Sigmoid colon (tissue), 7 donors: ENCODE measurements around the gene SYPL2. TPM values are rescaled to one million over a fixed set of nuclear protein-coding genes. Genes with fewer than 3 reads are reported as not detected.

Experiments used
- DNase-seq: peaks from one replicate; pipeline ENCODE4 v3.0.0-alpha.2; 2019
- H3K27ac ChIP-seq, 4 donors: fragments of 200-600 bp; sonication (generic); one replicate each; pipeline ENCODE4 v1.5.1; 2016 to 2019; ENCODE audit warnings: mild to moderate bottlenecking in 1 of 4
- H3K27me3 ChIP-seq, 3 donors: fragments of 200-600 bp; sonication (generic); one replicate each; pipeline ENCODE4 v1.5.1; 2019; ENCODE audit warnings: mild to moderate bottlenecking in 1 of 3
- H3K36me3 ChIP-seq, 4 donors: fragments of 200-600 bp; sonication (generic); one replicate each; pipeline ENCODE4 v1.5.1; 2016 to 2019
- H3K4me1 ChIP-seq, 4 donors: fragments of 200-600 bp; sonication (generic); one replicate each; pipeline ENCODE4 v1.5.1; 2017 to 2019
- H3K4me3 ChIP-seq, 4 donors: fragments of 200-600 bp; sonication (generic); one replicate each; pipeline ENCODE4 v1.5.1; 2017 to 2019; ENCODE audit warnings: mild to moderate bottlenecking in 2 of 4, moderate library complexity in 1 of 4
- H3K9me3 ChIP-seq, 4 donors: fragments of 200-600 bp in 3 of 4; sonication (generic) in 3 of 4; one replicate each; pipeline versions ENCODE4 v1.5.1 to v1.6.1; 2013 to 2019
- EP300 ChIP-seq, 4 donors: sonication (generic); formaldehyde crosslinking; IDR thresholded peaks; one replicate each; pipeline ENCODE4 v1.6.1; 2017; ENCODE audit warnings: antibody characterized with exemption in 4 of 4
- POLR2A ChIP-seq, 2 donors: fragments of 450-650 bp; IDR thresholded peaks; one replicate each; pipeline ENCODE4 v1.6.1; 2016; ENCODE audit warnings: antibody characterized with exemption in 2 of 2, mild to moderate bottlenecking in 2 of 2, moderate library complexity in 2 of 2
- WGBS, 2 donors: extraction: QIAGEN DNeasy Blood & Tissue Kit; methylation state at CpG; one replicate each; pipeline ENCODE4 v1.1.7; 2013; 5-methylcytosine and 5-hydroxymethylcytosine counted together
- intact Hi-C: fragments of 100-400 bp; cut with DNase I; formaldehyde crosslinking; loops from one replicate; pipeline ENCODE4 v1.15.1; 2023
- polyA plus RNA-seq, 3 donors: library from polyadenylated mRNA; stranded (reverse); fragments of 200-250 nt; gene quantifications; one replicate each; pipeline ENCODE4 v1.2.3, GENCODE V29; 2013
- total RNA-seq, 4 donors: library from RNA; depleted of rRNA; stranded (reverse); fragments of >200 nt; gene quantifications; one replicate each; pipeline ENCODE4 v1.1.0, GENCODE V29; 2016
- donor health status: healthy with polysubstance abuse.
- donor health status: Bipolar disorder and iron deficiency.
- donor health status: healthy.

Gene SYPL2
- total and polyA plus RNA-seq, 7 donors = under 0.01 to 6.9 (median 2.1) TPM; not detected in 1

DNA sequence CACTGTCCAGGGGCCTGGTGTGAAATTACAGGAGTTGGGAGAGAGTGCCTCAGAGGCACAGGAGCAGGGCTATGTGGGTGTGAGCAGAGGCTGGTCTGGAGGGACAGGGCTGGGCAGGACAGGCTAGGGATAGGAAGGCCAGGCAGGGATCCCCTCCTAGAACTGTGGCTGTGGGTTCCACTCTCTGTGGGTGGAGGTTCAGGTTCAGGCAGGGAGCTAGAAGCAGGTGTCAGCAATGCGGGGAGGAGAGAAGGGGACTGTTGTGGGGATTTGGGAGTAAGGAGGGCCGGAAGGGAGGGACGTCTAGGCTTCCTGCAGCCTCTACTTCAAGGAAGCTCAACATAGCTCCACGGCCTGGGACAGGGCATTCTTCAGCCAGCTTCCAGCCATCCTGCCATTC lies 65.0 kb downstream of the SYPL2 start:
- no peaks in the 10 kb centered on the region for H3K36me3 ChIP-seq
- H3K27ac ChIP-seq = no peak overlapping the region
- no peaks in the 10 kb centered on the region for H3K27me3 ChIP-seq
- no peaks in the 10 kb centered on the region for H3K9me3 ChIP-seq
- no peak overlapping the region for H3K4me3 ChIP-seq
- WGBS, 2 donors = 87 to 89% methylated on average over 4 of the region's 4 CpGs
- peaks cover 0 to 37% (median 30%) of the 10 kb centered on the region in 4 donors for H3K4me1 ChIP-seq
- TF ChIP-seq POLR2A (IDR thresholded peaks at IDR 0.05) (no peak), EP300 (IDR thresholded peaks at IDR 0.05) (no peak)
- intact Hi-C loops = loop anchor here (10.0 kb wide), 1 partner anchor 257 kb away; no protein-coding TSS in a partner anchor
- DNase-seq = no peak

Other genes with a start within 250 kb of the SYPL2 start
- gene CELSR2, start 217.0 kb upstream of the SYPL2 start, total RNA-seq = 10 to 100 TPM in 1 of 4 donors, 1 to 10 TPM in 3; 3.6 to 10.8 (median 5.3) TPM
- 1 to 10 TPM in 1 of 3 donors, under 1 TPM in 2; under 0.01 to 3.3 (median under 0.01) TPM for gene CELSR2, start 217.0 kb upstream of the SYPL2 start, polyA plus RNA-seq
- gene PSRC1, start 183.4 kb upstream of the SYPL2 start, total RNA-seq = 10 to 100 TPM in 1 of 4 donors, 1 to 10 TPM in 3; 2.3 to 13.6 (median 7.4) TPM
- gene PSRC1, start 183.4 kb upstream of the SYPL2 start, polyA plus RNA-seq = 10 to 100 TPM in 1 of 3 donors, 1 to 10 TPM in 2; 3.0 to 12.2 (median 3.6) TPM
- not detected for gene MYBPHL, start 159.5 kb upstream of the SYPL2 start, total RNA-seq
- gene MYBPHL, start 159.5 kb upstream of the SYPL2 start, polyA plus RNA-seq = not detected
- 10 to 100 TPM; 33.4 to 55.1 (median 47.2) TPM for gene SORT1, start 68.6 kb upstream of the SYPL2 start, total RNA-seq
- 10 to 100 TPM in 1 of 3 donors, 1 to 10 TPM in 2; 7.2 to 37.0 (median 8.6) TPM for gene SORT1, start 68.6 kb upstream of the SYPL2 start, polyA plus RNA-seq
- gene PSMA5, start 40.1 kb upstream of the SYPL2 start, total RNA-seq = 10 to 100 TPM; 18.8 to 57.6 (median 25.8) TPM
- gene PSMA5, start 40.1 kb upstream of the SYPL2 start, polyA plus RNA-seq = 100 to 1,000 TPM in 1 of 3 donors, 10 to 100 TPM in 2; 89.5 to 113 (median 94.9) TPM
- 10 to 100 TPM in 1 of 4 donors, 1 to 10 TPM in 3; 2.0 to 12.2 (median 3.1) TPM for gene ATXN7L2, start 17.4 kb downstream of the SYPL2 start, total RNA-seq
- gene ATXN7L2, start 17.4 kb downstream of the SYPL2 start, polyA plus RNA-seq = 1 to 10 TPM; 1.8 to 5.7 (median 2.1) TPM
- gene CYB561D1, start 27.5 kb downstream of the SYPL2 start, total RNA-seq = 1 to 10 TPM; 4.2 to 7.6 (median 5.4) TPM
- gene CYB561D1, start 27.5 kb downstream of the SYPL2 start, polyA plus RNA-seq = 10 to 100 TPM in 1 of 3 donors, 1 to 10 TPM in 2; 1.8 to 12.5 (median 3.9) TPM
- 10 to 100 TPM in 1 of 4 donors, 1 to 10 TPM in 3; 6.4 to 12.1 (median 8.8) TPM for gene AMIGO1, start 43.2 kb downstream of the SYPL2 start, total RNA-seq
- gene AMIGO1, start 43.2 kb downstream of the SYPL2 start, polyA plus RNA-seq = 1 to 10 TPM in 1 of 3 donors, under 1 TPM in 2; 0.60 to 2.8 (median 0.69) TPM
- 1 to 10 TPM in 1 of 4 donors, under 1 TPM in 1, not detected in 2; 0.36 to 2.2 TPM for gene GPR61, start 73.3 kb downstream of the SYPL2 start, total RNA-seq
- under 1 TPM in 1 of 3 donors, not detected in 2; 0.07 TPM for gene GPR61, start 73.3 kb downstream of the SYPL2 start, polyA plus RNA-seq
- gene GNAI3, start 82.1 kb downstream of the SYPL2 start, total RNA-seq = 1 to 10 TPM; 5.7 to 6.4 (median 6.1) TPM
- gene GNAI3, start 82.1 kb downstream of the SYPL2 start, polyA plus RNA-seq = 1 to 10 TPM; 4.2 to 5.5 (median 5.2) TPM
- gene GNAT2, start 153.1 kb downstream of the SYPL2 start, total RNA-seq = not detected
- under 1 TPM in 1 of 3 donors, not detected in 2; 0.10 TPM for gene GNAT2, start 153.1 kb downstream of the SYPL2 start, polyA plus RNA-seq
- 10 to 100 TPM; 19.9 to 47.5 (median 29.4) TPM for gene AMPD2, start 153.3 kb downstream of the SYPL2 start, total RNA-seq
- 10 to 100 TPM in 1 of 3 donors, 1 to 10 TPM in 2; 6.5 to 31.3 (median 6.6) TPM for gene AMPD2, start 153.3 kb downstream of the SYPL2 start, polyA plus RNA-seq
- gene GSTM4, start 189.6 kb downstream of the SYPL2 start, total RNA-seq = 10 to 100 TPM; 31.4 to 73.1 (median 44.8) TPM
- gene GSTM4, start 189.6 kb downstream of the SYPL2 start, polyA plus RNA-seq = 10 to 100 TPM; 47.0 to 69.4 (median 52.3) TPM
- 100 to 1,000 TPM in 1 of 4 donors, 10 to 100 TPM in 3; 42.5 to 139 (median 60.5) TPM for gene GSTM2, start 201.5 kb downstream of the SYPL2 start, total RNA-seq
- gene GSTM2, start 201.5 kb downstream of the SYPL2 start, polyA plus RNA-seq = 10 to 100 TPM in 2 of 3 donors, 1 to 10 TPM in 1; 4.9 to 22.3 (median 12.6) TPM
- 10 to 100 TPM in 1 of 4 donors, not detected in 3; 12.7 TPM for gene GSTM1, start 221.3 kb downstream of the SYPL2 start, total RNA-seq
- gene GSTM1, start 221.3 kb downstream of the SYPL2 start, polyA plus RNA-seq = 10 to 100 TPM in 2 of 3 donors, under 1 TPM in 1; 0.39 to 27.6 (median 21.3) TPM
- 1 to 10 TPM; 2.7 to 8.0 (median 3.5) TPM for gene GSTM5, start 245.7 kb downstream of the SYPL2 start, total RNA-seq
- 10 to 100 TPM in 1 of 3 donors, 1 to 10 TPM in 2; 2.5 to 11.4 (median 2.7) TPM for gene GSTM5, start 245.7 kb downstream of the SYPL2 start, polyA plus RNA-seq